Activated CD8-positive, alpha-beta memory T cell treated with anti-CD3 and anti-CD28 coated beads, Interleukin-2, amount 50 U/mL, for 1 hour (primary cell): ENCODE data around the gene ADAMTSL1.

Experiments used
- DNase-seq: peaks from one replicate; pipeline ENCODE4 v3.0.0-alpha.2; 2020; ENCODE audit errors: extremely low read depth

Gene ADAMTSL1

DNA sequence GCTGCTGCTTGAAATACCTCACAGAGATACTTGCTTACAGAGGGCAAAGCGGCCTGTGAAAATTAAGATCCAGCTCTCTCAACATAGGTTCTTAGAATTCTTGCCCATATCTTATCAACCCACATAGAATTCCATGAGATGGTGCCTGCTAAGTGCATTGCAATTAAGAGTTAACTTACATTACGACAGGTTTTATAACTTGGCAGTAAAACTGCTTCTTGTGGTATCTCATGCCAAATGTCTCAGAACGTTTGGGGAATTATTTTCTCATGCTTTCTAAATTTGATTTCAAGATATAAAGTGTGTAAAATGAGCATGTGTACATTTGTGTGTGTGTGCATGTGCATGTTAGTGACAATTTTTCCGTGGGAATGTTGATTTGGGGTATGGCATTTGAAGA lies 297.8 kb downstream of the ADAMTSL1 start:
- DNase-seq = no peak

DNA sequence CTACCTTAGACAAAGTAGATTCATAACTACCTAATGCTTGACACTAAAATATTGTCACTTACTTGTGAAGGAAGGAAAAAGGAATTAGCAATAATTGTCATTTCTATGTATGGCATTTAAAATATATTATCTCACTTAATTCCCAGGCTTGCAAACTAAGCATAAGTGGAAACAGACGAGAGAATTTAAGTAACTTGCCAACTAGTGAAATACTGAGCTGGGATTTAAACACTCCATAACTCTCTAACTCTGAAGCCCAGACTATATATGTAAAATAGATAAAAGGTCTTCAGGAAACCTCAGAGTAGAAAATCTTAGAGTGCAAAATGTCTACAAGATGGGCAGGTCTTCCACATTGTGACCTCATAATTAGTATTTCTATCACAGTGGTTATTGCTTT lies 301.3 kb downstream of the ADAMTSL1 start:
- DNase-seq = no peak

DNA sequence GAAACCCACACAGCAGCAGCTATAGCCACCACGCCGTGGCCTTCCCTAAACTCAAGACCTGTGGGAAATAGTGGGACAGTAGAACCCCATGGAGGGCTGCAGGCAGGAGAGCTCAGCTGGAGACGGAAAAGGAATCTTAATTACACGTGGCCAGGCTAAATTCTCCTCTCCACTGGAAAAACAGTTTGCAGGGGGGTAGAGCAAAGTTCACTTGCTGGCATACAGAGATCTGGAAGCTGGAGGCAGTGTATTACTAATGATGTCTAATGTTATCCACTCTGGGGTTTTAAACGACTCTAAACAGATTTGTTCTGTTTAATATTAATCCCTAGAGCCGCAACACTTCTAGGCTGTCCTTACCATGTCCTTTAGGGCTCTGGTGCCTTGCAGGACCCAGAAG lies 302.0 kb downstream of the ADAMTSL1 start:
- no peak for DNase-seq

DNA sequence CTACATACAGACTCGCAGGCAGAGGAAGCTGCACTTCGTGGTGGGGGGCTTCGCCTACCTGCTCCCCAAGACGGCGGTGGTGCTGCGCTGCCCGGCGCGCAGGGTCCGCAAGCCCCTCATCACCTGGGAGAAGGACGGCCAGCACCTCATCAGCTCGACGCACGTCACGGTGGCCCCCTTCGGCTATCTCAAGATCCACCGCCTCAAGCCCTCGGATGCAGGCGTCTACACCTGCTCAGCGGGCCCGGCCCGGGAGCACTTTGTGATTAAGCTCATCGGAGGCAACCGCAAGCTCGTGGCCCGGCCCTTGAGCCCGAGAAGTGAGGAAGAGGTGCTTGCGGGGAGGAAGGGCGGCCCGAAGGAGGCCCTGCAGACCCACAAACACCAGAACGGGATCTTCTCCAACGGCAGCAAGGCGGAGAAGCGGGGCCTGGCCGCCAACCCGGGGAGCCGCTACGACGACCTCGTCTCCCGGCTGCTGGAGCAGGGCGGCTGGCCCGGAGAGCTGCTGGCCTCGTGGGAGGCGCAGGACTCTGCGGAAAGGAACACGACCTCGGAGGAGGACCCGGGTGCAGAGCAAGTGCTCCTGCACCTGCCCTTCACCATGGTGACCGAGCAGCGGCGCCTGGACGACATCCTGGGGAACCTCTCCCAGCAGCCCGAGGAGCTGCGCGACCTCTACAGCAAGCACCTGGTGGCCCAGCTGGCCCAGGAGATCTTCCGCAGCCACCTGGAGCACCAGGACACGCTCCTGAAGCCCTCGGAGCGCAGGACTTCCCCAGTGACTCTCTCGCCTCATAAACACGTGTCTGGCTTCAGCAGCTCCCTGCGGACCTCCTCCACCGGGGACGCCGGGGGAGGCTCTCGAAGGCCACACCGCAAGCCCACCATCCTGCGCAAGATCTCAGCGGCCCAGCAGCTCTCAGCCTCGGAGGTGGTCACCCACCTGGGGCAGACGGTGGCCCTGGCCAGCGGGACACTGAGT lies 303.2 kb downstream of the ADAMTSL1 start:
- no peak for DNase-seq

DNA sequence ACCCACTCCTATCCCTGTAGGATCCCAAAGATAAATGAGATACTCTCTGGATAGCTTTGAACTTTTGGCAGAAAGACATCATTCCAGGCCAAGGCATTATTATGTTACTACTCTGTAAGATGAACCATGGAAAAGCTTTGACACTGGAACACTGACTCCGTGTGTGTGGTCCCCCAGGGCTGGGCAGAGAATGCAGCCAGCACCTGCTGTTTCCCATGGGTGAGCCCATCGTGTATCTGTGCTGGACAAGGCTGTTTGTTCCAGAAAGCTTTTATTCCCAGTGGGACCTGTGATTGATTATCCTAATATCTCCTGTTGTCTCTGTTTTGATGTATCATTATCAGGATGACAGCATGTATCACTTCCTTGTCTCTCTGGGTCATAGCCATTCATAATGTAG lies 304.2 kb downstream of the ADAMTSL1 start:
- no peak for DNase-seq

DNA sequence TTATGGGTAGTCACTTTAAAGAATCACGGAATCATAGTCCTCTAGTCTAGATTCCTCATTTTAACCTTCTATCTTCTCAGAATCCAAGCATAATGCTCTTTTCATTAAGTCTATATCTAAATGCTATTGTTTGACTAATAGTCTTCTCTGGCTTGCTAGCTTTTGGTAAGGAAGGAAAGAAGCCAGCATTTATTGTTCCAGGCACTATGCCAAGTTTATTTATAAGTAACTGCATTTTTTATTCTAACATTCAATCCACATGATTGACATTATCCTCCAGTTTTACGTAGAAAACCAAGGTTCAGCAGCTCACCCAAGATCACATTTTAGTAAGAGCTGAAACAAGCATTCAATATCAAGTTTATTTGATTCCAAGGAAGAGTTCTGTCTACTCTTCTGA lies 304.9 kb downstream of the ADAMTSL1 start:
- no peak for DNase-seq

DNA sequence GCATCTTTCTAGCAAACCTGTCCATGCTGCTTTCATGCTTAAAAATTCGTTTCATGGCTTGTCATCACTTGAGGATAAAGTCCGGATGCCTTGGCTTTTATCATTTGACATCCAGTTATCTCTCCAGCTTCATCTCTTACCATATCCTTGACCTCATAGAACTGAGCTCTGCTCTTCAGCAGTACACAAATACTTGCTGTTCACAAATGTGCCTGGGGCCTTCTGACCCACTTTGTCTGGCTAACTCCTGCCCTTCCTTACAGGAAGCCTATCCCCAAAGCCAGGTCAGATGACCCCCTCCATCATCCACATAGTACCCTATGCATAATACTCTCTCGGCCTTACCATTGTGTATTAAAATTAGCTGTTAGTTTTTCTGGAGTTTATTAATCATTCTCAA lies 310.0 kb downstream of the ADAMTSL1 start:
- no peak for DNase-seq

DNA sequence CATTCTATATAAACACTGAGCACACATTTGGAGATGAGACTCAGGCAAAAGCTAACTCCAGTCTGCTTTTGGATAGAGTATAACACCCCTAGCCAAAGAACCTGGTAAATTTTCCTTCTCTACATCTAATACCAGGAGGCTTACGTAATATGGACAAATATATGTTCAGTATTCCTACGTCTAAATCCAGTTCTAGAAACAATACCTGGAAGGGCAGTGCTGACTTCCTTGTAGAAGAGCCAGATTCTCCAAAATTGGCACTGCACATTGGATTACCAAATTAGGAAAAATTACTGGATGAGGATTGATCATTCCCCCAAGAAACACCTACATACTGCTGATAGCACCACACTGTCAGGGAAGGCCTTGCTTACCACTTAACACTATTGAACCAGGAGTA lies 311.7 kb downstream of the ADAMTSL1 start:
- no peak for DNase-seq

DNA sequence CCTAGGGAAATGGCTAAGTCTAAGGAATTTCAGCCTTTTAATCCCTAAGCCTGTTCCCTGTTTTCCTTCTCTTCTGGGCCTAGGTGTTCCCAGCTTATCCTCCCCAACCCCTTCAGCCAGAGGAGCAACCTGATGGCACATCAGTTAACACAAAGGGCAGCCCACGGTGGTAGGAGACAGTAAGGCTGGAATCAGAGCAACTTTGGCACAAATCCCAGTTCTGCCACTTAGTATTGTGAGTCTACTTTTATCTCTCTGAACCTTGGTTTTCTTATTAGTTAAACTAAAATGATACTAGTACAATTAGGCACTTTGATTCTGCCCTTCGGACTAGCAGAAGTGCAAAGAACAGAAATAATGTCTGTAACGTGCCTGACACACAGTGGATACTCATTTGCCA lies 312.2 kb downstream of the ADAMTSL1 start:
- no peak for DNase-seq

DNA sequence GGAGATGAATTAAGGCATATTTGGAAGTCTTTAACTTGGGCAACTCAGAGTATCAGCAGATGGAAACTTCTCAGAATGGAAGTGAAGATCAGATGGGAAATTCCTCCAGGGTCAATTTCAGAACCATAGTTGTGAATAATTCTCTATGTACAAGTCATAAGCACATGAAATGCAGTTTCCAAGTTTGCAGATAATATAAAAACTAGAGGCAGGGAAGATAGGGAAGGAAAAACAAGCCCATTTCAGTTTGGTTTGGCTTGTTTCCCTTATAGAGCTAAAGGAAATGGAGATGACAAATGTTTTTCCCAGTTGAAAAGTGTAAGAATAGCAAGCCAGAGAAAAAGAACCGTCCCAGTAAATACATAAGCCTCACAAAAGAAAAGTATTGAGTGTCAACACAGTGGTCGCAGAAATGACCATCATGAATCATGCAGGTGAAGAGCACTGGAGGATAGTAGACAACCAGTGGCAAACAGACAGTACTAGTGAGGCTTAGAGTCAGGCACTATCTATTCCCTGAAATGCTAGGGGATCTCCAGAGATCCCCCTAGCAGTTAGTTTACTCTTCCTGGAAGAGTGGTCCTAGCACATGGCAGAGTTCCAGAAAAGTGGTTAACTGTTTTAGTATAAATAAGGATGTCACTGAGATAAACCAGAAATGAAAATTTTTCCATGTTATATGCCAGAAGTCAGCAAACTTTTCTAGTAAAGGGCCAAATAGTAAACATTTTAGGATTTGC lies 313.1 kb downstream of the ADAMTSL1 start:
- DNase-seq = no peak

DNA sequence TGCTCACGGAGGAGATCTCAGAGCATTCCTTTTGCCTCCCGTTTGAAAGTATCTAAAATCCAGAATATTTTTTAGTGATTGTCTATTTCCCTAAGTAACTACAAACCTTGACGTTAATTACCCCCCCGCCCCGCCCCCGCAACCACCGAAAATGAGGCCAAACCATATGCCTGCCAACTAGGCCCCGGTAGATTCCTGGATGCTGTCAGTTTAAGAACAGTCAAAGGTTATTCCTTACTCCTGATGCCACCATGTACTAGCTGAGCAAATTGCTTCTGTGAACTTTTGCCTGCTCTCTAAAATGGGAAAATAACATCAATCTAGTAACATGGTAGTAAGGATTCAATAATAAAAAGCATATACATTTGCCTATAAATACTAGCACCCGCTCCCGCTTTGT lies 314.3 kb downstream of the ADAMTSL1 start:
- DNase-seq = no peak

DNA sequence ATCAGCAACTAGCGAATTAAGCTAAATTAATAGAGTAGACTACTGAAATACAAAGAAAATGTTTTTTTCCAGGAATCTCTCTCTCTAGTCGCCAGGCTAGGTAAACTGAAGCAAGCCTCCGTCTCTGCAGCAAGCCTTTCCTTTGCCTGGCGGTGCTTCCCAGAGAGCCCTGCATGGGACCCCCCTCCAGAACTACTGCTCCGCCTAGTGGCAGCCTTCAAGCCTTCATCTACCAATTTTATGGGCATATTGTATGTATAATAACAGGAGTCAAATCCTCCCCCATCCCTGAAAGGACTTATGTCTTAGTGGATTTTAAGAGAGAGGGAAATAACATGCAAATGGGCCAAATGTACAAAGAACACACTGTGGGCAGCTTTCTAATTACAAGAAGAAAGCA lies 317.1 kb downstream of the ADAMTSL1 start:
- no peak for DNase-seq

DNA sequence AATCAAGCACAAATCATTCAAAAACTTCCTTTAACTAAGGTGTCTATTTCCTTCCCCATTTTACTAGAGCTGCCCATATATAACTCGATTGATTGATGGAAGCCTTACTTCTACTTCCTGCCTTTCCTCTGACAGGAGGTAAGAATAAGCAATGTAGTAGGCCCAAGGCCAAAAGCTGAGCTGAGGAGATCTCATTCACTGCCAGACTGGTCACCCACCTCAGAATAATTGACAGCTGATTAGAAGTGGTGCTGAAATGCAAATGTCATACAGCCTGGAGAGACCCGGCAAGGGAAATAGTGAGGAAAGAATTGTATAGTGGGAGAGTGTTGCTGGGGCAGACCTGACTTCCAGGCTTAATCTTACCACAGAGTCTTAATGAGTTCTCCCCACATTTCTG lies 319.2 kb downstream of the ADAMTSL1 start:
- DNase-seq = no peak

DNA sequence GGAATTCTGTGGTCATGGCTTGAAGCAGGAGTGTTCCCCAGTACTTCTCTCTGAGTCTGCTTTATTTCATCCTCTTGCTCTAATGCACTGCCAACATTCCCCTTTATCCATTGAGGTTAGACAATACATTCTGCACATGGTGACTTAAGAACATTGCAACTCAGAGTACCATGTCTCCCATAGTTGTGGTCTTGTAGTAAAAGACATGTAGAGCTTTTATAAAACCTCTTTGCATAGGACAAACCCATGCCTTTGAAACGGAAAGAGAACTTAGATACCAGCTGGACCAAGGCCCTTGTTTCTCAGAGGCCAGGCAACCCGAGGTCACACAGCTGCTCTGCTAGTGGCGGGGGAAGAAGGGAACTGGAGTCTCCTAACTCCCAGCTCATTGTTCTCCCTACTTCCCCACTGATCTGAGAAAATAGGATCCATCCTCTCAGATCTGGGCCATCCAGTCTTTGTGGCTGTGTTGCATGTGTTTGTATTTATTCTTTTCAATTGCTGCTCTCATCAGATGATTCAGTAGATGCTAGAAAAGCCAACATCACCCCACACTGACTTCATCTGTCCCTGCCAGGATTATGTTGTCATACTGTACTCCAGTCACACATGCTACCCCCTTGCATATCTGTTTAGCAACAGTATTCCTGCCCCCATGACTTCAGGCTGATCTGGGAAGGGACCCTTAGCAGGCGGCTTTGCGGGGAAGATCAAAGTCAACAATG lies 322.2 kb downstream of the ADAMTSL1 start:
- DNase-seq = no peak

DNA sequence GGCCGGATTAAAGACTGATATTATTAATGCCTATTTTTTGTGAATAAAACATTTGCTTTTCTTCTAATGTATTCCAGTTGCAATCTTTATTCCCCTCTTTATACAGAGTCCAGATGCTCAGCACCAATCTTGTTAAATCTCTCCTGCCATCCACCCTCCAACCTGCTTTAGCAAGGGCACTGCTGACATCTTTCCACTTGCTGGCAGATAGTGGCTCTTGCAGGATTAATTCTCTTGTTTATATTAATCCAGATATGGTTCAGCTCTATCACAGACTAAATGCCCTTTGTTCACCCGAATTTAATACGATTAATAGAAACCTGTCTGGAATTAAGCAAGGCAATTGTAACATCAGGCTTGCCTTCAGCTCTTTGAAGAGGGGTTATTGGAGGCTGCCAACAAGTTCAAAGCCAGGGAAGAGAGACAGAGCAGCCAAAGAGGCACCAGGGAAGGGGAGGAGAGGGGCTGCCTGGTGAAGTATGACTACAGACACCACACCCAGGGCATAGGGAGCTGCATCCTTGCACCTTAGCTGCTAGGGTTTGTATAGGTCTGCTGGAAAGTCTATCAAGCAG lies 322.8 kb downstream of the ADAMTSL1 start:
- no peak for DNase-seq

DNA sequence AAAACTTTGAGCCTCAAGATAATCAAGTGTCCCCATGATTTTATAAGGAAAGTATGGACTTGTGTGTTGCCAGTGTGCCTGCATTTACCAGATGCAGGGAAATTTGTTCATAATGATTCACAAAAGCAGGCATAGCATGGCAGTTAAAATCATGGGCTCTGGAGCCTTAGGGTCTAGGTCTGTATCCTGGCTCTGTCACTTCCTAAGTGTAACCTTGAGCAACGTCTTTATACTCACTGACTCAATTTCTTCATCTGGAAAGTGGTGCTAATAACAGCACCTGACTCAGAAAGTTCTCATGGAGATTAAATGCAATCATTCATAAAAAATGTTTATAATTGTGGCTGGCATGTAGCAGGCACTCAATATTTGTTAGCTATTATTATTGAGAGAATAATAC lies 324.2 kb downstream of the ADAMTSL1 start:
- no peak for DNase-seq

DNA sequence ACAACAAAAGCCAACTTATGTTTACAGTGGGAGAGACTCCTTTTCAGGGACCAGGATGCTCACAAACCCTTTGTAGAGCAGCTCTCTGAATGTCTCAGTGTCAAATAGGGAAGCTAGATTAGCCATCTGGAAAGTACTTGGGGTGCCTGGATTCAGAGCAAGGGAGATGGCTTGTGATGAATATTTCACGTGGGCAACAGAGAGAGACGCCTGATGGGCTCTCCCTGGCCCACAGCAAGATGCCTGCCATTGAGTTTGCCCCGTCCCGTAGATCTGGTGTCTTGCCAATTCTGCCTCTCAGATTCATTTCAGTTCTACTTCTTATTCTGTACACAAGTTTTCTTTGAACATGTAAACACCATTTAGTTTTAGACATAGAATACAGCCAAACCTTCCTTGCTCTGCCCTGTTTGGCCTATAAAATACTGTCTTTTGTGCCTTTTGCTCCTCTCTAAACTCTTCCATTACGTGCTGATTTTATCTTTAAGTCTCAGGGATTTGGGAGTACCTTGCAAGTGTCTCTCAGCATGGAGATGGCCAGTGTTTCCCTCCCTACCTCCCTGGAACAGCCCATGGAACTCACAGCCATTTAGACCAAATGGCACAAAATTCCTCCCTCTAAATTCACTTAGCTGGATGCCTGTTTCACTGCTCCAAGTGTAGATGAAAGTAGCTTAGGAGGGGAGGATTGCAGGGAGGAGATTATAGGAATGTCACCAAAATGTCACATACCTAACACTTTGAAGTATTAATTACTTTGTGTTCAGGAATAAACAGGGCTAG lies 324.7 kb downstream of the ADAMTSL1 start:
- DNase-seq = no peak

DNA sequence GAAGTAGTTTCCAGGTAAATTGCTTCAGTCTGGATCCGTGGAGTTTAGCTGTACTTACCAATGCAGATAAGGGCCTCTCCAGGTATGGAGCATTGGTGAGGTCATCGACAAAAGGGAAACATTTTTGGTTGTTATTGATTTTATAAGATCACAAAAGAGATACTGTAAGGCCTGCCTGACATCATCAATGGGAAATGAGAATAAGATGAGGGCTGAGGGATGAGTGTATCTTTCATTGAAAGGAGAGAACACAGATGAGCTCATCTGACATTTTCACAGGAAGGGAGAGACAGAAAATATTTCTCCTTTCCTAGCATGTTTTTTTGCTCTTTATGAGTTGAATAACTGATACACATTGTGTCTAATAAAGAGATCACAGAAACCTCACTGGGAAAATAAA lies 325.5 kb downstream of the ADAMTSL1 start:
- DNase-seq = no peak

DNA sequence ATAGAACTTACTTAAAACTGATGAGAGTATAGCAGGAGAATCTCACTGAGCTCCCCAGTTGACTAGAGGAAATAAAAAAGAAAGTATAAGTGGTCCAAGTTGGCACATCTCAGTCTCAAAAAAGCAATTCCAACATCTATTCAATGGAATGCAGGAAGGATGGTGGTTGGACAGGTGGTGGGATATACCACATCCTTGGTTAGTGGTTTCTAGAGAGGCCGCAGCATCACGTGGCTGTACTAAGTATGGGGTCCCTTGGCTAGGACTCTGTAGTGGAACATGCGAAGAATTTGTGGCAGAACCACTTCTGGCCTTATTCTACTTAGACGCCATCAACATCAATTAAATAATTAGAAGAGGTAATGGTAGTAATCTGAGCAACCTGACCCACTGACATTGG lies 326.6 kb downstream of the ADAMTSL1 start:
- DNase-seq = no peak

DNA sequence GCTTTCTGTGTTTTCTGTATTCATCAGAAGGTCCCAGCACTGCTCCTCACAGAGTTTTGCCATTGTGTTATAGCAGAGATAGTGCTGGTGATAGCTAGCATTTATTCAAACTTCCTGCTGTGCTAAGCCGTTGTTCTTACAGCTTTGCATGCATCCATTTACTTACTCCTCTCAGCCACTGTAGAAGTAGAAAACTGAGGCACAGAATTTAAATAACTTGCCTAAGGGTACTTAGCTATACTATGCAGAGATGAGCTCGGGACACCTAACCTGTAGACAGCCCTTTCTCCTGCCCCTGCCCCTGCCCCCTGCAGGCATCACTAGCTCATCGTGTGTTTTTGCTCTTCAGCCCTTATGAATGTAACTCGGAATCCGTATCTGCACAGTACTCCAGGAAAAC lies 331.4 kb downstream of the ADAMTSL1 start:
- DNase-seq = no peak
